Endothelial cell of umbilical vein (primary cell): ENCODE measurements around the gene C3orf49. TPM values are rescaled to one million over a fixed set of nuclear protein-coding genes. Genes with fewer than 3 reads are reported as not detected.

Experiments used
- BruUV-seq: library from RNA; stranded (reverse); fragments of 400-500 nt; replicated peaks from 2 replicates; lab custom pipeline; 2021; lab: Mats Ljungman, UMichigan
- CTCF ChIA-PET: fragments of 300-600, 350-600 bp; sonication (Branson Sonifier 250); formaldehyde crosslinking; loops from one replicate; lab custom pipeline; 2021; ENCODE audit warnings: antibody characterized with exemption, inconsistent platforms; lab: Charles Lee
- POLR2A ChIA-PET: fragments of 300-600, 350-600 bp; sonication (Branson Sonifier 250); formaldehyde crosslinking; loops from one replicate; lab custom pipeline; 2021; ENCODE audit warnings: antibody characterized with exemption, inconsistent platforms; lab: Charles Lee
- DNase-seq: peaks from one replicate; pipeline ENCODE4 v3.0.0-alpha.2; 2011; ENCODE audit warnings: low read depth, low spot score
- FAIRE-seq: peaks from 2 replicates; lab custom pipeline; 2011; peaks lifted over from hg19 to GRCh38; lab: Jason Lieb, UNC
- H2AFZ ChIP-seq: 2 replicates; pipeline ENCODE4 v1.6.0; 2012; ENCODE audit warnings: low read depth, low read length, control low read depth, inconsistent platforms
- H3K27ac ChIP-seq: 2 replicates; pipeline ENCODE4 v1.5.1; 2011; ENCODE audit warnings: low read depth, mild to moderate bottlenecking, control low read depth, low read length, moderate library complexity; ENCODE audit not compliant: insufficient read depth
- H3K27me3 ChIP-seq, 2 experiments: 2 replicates each; pipeline versions ENCODE4 v1.6.0 to v1.6.1; 2011; ENCODE audit warnings: low read length in 2 of 2, mixed read lengths in 1 of 2; ENCODE audit not compliant: control insufficient read depth in 2 of 2, insufficient read depth in 2 of 2
- H3K36me3 ChIP-seq, 2 experiments: 2 replicates in 1 of 2; 3 replicates in 1 of 2; pipeline ENCODE4 v1.5.1; 2011; ENCODE audit warnings: low read length in 2 of 2, mild to moderate bottlenecking in 1 of 2, moderate library complexity in 1 of 2; ENCODE audit not compliant: control insufficient read depth in 2 of 2, insufficient read depth in 2 of 2; ENCODE audit errors: extremely low read depth in 1 of 2
- H3K4me1 ChIP-seq: 3 replicates; pipeline ENCODE4 v1.5.1; 2011; ENCODE audit warnings: mild to moderate bottlenecking, low read length; ENCODE audit not compliant: control insufficient read depth, insufficient read depth; ENCODE audit errors: extremely low read depth
- H3K4me2 ChIP-seq: 2 replicates; pipeline ENCODE4 v1.6.1; 2011; ENCODE audit warnings: low read length, control low read depth, mixed read lengths; ENCODE audit not compliant: insufficient read depth
- H3K4me3 ChIP-seq, 3 experiments: fragments of 200-600 bp in 1 of 3; sonication (generic), shearing (Covaris generic) in 1 of 3; replicated peaks in 1 of 3; 2 replicates each; pipeline ENCODE4 v1.5.1; 2011 to 2016; ENCODE audit warnings: control low read depth in 3 of 3, low read length in 3 of 3, mild to moderate bottlenecking in 2 of 3, inconsistent platforms in 1 of 3, low read depth in 1 of 3, moderate library complexity in 1 of 3; ENCODE audit not compliant: insufficient read depth in 1 of 3
- H3K79me2 ChIP-seq: 2 replicates; pipeline ENCODE4 v1.6.0; 2012; ENCODE audit warnings: low read length, inconsistent platforms; ENCODE audit not compliant: control insufficient read depth, insufficient read depth
- H3K9ac ChIP-seq: replicated peaks from 2 replicates; pipeline ENCODE3; 2011; ENCODE audit warnings: low read length, control low read depth; ENCODE audit not compliant: insufficient read depth; ENCODE audit errors: extremely low read depth
- H3K9me1 ChIP-seq: replicated peaks from 3 replicates; pipeline ENCODE4 v1.6.0; 2011; ENCODE audit warnings: mild to moderate bottlenecking, low read length; ENCODE audit not compliant: control insufficient read depth, insufficient read depth; ENCODE audit errors: extremely low read depth
- H3K9me3 ChIP-seq: replicated peaks from 2 replicates; pipeline ENCODE4 v1.5.1; 2012; ENCODE audit warnings: low read length, inconsistent platforms; ENCODE audit not compliant: control insufficient read depth, insufficient read depth
- H4K20me1 ChIP-seq: replicated peaks from 2 replicates; pipeline ENCODE3; 2011; ENCODE audit warnings: mild to moderate bottlenecking, low read length; ENCODE audit not compliant: control insufficient read depth, insufficient read depth; ENCODE audit errors: extremely low read depth
- EZH2 ChIP-seq: IDR thresholded peaks from 2 replicates; pipeline ENCODE4 v1.6.1; 2012; ENCODE audit warnings: borderline replicate concordance, low read depth, mild to moderate bottlenecking, moderate library complexity, low read length, inconsistent platforms; ENCODE audit not compliant: severe bottlenecking
- FOS ChIP-seq: IDR thresholded peaks from 2 replicates; pipeline ENCODE4 v1.6.1; 2011; ENCODE audit warnings: mild to moderate bottlenecking, low read length, moderate library complexity, borderline replicate concordance; ENCODE audit not compliant: insufficient read depth
- GATA2 ChIP-seq: IDR thresholded peaks from 2 replicates; pipeline ENCODE4 v1.7.0; 2011; ENCODE audit warnings: low read depth, mild to moderate bottlenecking, moderate library complexity, mixed read lengths, low read length; ENCODE audit not compliant: insufficient read length, insufficient read depth
- JUN ChIP-seq: IDR thresholded peaks from 2 replicates; pipeline ENCODE4 v1.6.1; 2011; ENCODE audit warnings: borderline replicate concordance, low read depth; ENCODE audit not compliant: insufficient read length, insufficient read depth
- MYC ChIP-seq: IDR thresholded peaks from one replicate; pipeline ENCODE4 v1.6.1; 2011; ENCODE audit warnings: mild to moderate bottlenecking, low read depth, low read length
- POLR2A ChIP-seq: IDR thresholded peaks from 2 replicates; pipeline ENCODE4 v1.6.1; 2012; ENCODE audit warnings: low read depth, mild to moderate bottlenecking, control low read depth, low read length
- POLR2AphosphoS5 ChIP-seq: IDR thresholded peaks from 2 replicates; pipeline ENCODE4 v1.6.1; 2012; ENCODE audit warnings: low read depth, mild to moderate bottlenecking, control low read depth, low read length, moderate library complexity; ENCODE audit not compliant: insufficient read depth
- dilution Hi-C: fragments of 300-500 bp; cut with MboI; formaldehyde crosslinking; loops from one replicate; pipeline ENCODE4 v1.15.0; 2019; ENCODE audit warnings: low sequenced_read_pairs; ENCODE audit not compliant: extremely low pct_ligation_motif_present
- intact Hi-C: fragments of 100-400 bp; cut with micrococcal nuclease; formaldehyde crosslinking; loops from one replicate; pipeline ENCODE4 v1.10.0; 2022
- polyA plus RNA-seq, 4 experiments: library from polyadenylated mRNA; depleted of rRNA in 3 of 4; stranded (reverse) in 3 of 4; unstranded in 1 of 4; fragments of >200 nt; gene quantifications; 2 replicates each; pipeline versions ENCODE4 v1.2.1 to v1.2.3, GENCODE V29; 2011 to 2012; ENCODE audit warnings: missing spikeins in 1 of 4
- total RNA-seq: library from RNA; stranded (reverse); gene quantifications from 2 replicates; pipeline ENCODE4 v1.2.3, GENCODE V29; 2021
- TF ChIP-seq, protein P1 (sequence below): IDR thresholded peaks from 2 replicates; pipeline ENCODE4 v1.6.1; 2011; ENCODE audit not compliant: insufficient read depth, insufficient read length
- TF ChIP-seq, protein P2 (sequence below), 2 donors: IDR thresholded peaks; 1 replicate in 1 of 2; 2 replicates in 1 of 2; pipeline ENCODE4 v1.5.1; 2011; ENCODE audit warnings: low read length in 2 of 2, mild to moderate bottlenecking in 2 of 2, moderate library complexity in 2 of 2, control low read depth in 1 of 2, inconsistent platforms in 1 of 2, low read depth in 1 of 2; ENCODE audit not compliant: insufficient read depth in 1 of 2; ENCODE audit errors: extremely low read depth in 1 of 2

The C3orf49 gene
- total and polyA plus RNA-seq, 2 donors (not counting 3 experiments of a cell fraction or from before 2014, with no cell fraction given), result not detected

DNA sequence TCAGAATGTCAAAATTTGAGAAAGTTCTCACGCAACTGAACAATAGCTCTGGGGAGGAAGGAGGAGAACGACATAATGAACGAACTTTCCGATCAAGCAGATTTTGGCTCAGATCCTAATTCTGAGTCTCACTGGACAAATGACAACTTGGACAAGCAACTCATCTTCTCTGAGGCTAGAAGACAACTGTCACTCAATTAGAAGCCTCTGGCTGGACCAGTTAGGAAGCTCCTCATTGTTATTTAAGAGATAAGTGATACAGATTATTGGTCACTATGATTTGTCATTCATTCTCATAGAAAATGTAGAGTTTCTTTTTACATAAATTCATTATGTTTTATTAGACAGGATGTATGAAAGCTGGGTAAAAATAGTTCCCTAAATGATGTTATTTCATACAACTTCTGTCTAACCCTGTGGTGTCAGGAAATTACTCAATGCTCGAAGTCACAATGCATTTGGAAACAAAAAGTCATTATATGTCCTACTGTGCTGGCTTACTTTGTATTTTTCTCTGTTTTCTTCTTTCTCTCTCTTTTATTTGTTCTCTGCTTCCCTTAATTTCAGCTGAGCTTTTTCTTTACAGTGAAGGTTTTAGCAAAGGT, 11.0 kb upstream of the C3orf49 start:
- Histone ChIP-seq H3K27me3 (peaks cover 0 to 2% of the 10 kb centered on the region in 2 experiments), H3K27ac (no peak overlapping the region), H3K9ac (no peak overlapping the region), H3K9me3 (no peaks in the 10 kb centered on the region), H3K36me3 (no peaks in the 10 kb centered on the region), H3K4me3 (no peak overlapping the region), H4K20me1 (no peaks in the 10 kb centered on the region), H2AFZ (no peak overlapping the region), H3K4me2 (peak overlapping the region; percentile 12), H3K9me1 (no peaks in the 10 kb centered on the region), H3K79me2 (no peaks in the 10 kb centered on the region), H3K4me1 (peaks cover 3% of the 10 kb centered on the region)
- no peak for TF ChIP-seq JUN
- DNase-seq (peak; percentile 35), FAIRE-seq (peak; percentile 74)
- dilution Hi-C loops (no loop called here), intact Hi-C loops (no loop called here)
- ChIA-PET CTCF (interaction anchor here (0.7 to 1.8 kb wide), 3 partner anchors 11 to 460 kb away, joined by 3 to 6 read pairs (median 3); partner anchors contain the start of gene C3orf49), POLR2A (no interaction called here)
- no TSS peak for BruUV-seq

DNA sequence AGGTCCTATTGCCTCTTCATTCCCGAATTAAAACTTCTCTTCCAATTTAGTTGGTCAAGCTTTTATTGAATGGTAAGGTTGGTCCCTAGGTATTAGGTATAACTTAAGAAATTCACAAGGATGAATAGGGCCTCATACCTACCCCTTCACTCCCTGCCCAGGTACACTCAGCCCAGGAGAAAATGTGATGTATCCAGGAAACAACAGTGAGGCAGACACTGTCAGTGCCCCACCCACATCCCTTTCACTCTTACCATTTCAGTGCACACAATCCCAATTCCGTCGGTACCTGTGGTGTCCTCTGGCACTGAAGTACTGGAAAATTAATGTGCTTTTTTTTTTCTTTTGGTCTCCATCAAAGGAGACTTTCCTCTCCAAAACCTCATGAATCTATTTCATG, 10.5 kb upstream of the C3orf49 start:
- FAIRE-seq (no peak), DNase-seq (no peak)
- dilution Hi-C loops (no loop called here), intact Hi-C loops (no loop called here)
- peaks cover 3% of the 10 kb centered on the region for H3K4me1 ChIP-seq
- no peak overlapping the region for H2AFZ ChIP-seq
- POLR2A ChIA-PET, result no interaction called here
- H3K9ac ChIP-seq, result no peak overlapping the region
- no peaks in the 10 kb centered on the region for H4K20me1 ChIP-seq
- H3K4me2 ChIP-seq, result no peak overlapping the region
- no peak overlapping the region for H3K27ac ChIP-seq
- TF ChIP-seq FOS, result no peak
- no peak for TF ChIP-seq GATA2
- TF ChIP-seq, protein P1, sequence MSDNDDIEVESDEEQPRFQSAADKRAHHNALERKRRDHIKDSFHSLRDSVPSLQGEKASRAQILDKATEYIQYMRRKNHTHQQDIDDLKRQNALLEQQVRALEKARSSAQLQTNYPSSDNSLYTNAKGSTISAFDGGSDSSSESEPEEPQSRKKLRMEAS, result no peak
- TF ChIP-seq MYC, result no peak
- TF ChIP-seq JUN, result no peak
- TF ChIP-seq EZH2, result no peak
- TF ChIP-seq POLR2A, result no peak
- TF ChIP-seq, protein P2, sequence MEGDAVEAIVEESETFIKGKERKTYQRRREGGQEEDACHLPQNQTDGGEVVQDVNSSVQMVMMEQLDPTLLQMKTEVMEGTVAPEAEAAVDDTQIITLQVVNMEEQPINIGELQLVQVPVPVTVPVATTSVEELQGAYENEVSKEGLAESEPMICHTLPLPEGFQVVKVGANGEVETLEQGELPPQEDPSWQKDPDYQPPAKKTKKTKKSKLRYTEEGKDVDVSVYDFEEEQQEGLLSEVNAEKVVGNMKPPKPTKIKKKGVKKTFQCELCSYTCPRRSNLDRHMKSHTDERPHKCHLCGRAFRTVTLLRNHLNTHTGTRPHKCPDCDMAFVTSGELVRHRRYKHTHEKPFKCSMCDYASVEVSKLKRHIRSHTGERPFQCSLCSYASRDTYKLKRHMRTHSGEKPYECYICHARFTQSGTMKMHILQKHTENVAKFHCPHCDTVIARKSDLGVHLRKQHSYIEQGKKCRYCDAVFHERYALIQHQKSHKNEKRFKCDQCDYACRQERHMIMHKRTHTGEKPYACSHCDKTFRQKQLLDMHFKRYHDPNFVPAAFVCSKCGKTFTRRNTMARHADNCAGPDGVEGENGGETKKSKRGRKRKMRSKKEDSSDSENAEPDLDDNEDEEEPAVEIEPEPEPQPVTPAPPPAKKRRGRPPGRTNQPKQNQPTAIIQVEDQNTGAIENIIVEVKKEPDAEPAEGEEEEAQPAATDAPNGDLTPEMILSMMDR (IDR thresholded peaks at IDR 0.05; ENCODE audit: extremely low read depth in 1 of 2, insufficient read depth in 1 of 2, low read depth in 1 of 2, low read length in 2 of 2), result no peak
- TF ChIP-seq POLR2AphosphoS5, result no peak
- no TSS peak for BruUV-seq
- H3K9me3 ChIP-seq, result no peaks in the 10 kb centered on the region
- CTCF ChIA-PET, result interaction anchor here (1.1 to 1.8 kb wide), 2 partner anchors 10 to 459 kb away, joined by 3 to 6 read pairs; partner anchors contain the start of gene C3orf49
- no peak overlapping the region for H3K4me3 ChIP-seq
- no peaks in the 10 kb centered on the region for H3K9me1 ChIP-seq
- H3K36me3 ChIP-seq, result no peaks in the 10 kb centered on the region
- H3K79me2 ChIP-seq, result no peaks in the 10 kb centered on the region
- H3K27me3 ChIP-seq, result no peaks in the 10 kb centered on the region
